GM19438 (cell line): ENCODE data around the gene RPAIN.

Source experiments
- ATAC-seq: cut with Tn5 transposase; IDR thresholded peaks from one replicate; pipeline ENCODE4 v1.9.1; 2021; ENCODE audit warnings: low read depth; ENCODE audit not compliant: unreplicated experiment

RPAIN gene, protein sequence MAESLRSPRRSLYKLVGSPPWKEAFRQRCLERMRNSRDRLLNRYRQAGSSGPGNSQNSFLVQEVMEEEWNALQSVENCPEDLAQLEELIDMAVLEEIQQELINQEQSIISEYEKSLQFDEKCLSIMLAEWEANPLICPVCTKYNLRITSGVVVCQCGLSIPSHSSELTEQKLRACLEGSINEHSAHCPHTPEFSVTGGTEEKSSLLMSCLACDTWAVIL

DNA sequence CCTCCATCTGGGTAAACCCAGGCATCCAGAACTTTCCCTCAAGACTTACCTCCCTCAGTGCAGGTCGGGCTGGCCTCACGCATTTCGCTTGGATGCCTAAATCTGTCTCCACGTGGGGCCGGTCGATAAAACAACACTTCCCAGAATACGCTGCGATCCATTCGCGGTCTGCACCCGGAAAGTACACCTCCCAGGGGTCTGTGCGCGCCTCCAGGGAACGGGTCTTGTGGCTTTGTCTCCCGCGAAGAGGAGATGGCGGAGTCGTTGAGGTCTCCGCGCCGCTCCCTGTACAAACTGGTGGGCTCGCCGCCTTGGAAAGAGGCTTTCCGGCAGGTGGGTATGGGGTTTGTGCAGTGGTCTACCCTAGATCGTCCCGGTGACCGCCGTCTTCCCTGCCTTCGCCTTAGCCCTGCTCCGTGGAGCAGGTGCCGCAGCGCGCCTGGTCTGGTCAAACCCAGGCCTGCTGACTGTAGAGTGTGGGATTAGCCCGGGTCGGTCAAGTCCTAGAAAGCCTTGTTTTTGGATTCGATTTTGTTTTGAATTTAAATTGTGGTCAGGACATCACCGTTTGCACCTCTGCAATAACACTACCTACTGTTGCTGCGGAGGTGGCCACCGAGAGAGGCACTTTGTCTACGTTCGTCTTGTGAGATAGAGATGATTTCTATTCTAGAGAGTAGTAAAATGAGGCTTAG, at the start of gene RPAIN:
Gene RPAIN (plus strand): TSS at position 224 of the 695 bp plus-strand sequence. CDS start 29 bp downstream, at position 253.
- ATAC-seq = peak; percentile 59

- no peak for ATAC-seq
Observed at GRCh38 chr17:5370411-5370810, 49.6 kb upstream of the RPAIN start.

DNA sequence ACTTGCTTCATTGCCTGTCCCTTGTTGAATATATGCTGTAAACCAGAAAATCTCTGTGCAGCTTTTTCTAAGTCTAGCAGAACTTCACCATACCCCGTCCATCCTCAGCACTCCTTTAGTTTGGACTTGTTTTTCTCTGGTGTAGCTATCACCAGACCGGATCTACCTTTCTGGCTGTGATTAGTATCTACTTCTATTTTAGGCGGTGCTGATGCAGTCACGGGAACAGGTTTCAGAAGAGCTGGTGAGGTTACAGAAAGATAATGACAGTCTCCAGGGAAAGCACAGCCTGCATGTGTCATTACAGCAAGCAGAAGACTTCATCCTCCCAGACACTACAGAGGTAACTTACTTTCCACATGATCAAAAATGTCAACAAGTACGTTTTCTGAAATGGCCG, 46.9 kb upstream of the RPAIN start:
- ATAC-seq = peak; percentile 68

GRCh38 chr17:5378566-5379207, 41.3 kb upstream of the RPAIN start:
- no peak for ATAC-seq

DNA sequence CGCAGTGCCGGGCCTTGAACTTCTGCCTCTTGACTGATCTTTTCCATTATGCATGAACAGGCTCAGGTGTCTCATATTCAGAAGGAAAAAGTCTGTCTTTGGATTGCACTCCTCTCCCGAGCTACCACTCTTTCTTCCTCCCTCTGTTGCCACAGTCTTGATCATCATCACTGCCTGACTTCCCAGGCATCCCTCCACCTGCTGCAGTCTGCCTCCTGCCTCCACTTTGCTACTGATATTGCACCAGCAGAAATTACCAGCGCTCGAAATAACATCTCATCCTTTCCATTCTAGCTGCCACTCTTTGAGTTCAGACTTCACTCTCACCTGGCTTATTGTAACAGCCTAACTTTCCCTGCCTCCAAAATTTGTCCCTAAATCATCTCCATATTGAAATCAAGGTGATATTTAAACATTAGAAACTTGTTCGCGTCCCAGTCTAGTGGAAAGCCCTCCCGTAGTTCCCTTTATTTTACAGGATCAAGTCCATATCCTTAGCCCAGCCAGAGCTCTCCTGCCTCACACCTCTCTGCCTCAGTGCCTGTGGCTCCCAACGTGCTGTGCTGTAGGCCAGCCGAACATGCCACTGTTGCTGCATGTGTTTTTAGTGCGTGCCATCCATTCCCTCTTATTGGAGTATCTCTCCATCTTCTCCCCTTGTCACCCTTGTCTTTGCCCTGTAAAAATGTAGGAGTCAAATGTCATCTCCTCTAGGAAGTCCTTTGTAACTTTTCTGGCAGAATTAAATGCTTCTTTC, 40.5 kb upstream of the RPAIN start:
- no peak for ATAC-seq

GRCh38 chr17:5380491-5381135, 39.4 kb upstream of the RPAIN start:
- no peak for ATAC-seq

DNA sequence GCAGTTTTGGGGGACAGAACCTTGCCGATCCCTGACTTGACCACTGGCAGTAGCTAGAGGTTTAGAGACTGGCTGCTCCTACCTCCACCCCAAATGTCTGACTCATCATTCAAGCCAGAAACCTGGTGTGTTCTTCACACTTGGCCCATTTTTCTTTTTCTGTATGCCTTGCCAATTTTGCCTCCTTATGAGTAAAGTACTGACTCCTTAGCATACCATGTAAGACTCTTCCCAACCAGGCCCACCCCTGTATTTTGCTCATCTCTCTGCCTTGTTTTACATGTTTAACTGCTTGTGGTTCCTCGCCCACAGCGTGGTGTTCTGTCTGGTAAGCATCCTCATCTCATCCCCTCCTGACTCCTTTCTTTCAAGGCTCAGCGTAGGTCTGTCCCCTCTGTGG, 38.4 kb upstream of the RPAIN start:
- no peak for ATAC-seq

DNA sequence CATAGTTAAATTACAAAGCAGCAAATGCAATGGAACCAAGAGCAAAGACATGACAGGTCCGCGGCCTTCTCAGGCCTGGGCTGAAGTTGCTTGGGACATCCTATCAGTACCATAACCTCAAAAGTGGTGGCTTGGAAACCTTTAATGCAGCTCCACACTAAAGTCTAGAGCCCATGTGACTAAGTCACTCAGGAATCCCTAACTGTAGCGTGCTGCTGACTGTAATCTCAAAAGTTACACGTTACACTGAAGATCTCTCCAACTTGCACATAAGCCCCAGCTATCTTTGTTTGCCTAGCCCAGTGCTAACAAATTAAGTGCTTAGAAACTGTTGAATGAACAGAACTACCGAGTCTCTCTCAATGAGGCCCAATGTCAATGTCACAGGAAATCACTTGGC, 28.3 kb upstream of the RPAIN start:
- no peak for ATAC-seq

GRCh38 chr17:5396612-5397011, 23.4 kb upstream of the RPAIN start:
- ATAC-seq = no peak

GRCh38 chr17:5399767-5400166, 20.2 kb upstream of the RPAIN start:
- no peak for ATAC-seq

- ATAC-seq = no peak
Observed at GRCh38 chr17:5405400-5405799, 14.6 kb upstream of the RPAIN start.

GRCh38 chr17:5408186-5408585, 11.8 kb upstream of the RPAIN start:
- no peak for ATAC-seq

DNA sequence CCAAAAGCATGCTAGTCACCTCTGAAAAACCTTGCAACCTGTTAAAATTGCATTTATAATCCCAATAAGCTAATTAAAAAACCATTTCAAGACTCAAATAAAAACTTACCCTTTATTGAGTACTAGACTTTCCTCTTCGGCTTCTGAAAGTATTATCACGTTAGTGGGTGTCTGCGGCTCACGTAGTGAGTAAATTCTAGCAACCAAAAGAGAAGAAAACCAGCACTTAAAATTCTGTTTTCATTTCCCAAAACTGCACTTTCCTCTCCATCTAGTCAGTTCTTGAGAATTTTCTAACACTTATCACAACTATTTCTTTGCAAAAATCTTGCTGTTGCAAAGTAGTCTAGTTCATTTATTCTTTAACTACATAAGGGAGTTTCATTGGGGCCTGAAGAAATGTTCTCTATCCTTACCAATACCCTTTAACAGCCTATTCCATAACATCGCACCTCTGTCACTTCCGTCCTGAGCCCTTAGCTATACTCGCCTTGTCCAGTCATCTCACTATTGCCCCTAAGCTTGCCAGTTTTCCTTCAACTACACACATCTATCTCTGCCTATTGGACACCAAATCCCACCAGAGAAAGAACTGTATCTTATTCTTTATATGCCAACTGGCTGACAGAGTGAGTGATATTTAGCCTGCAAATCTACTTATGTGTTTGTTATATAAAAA, 9.2 kb upstream of the RPAIN start:
- ATAC-seq = no peak

GRCh38 chr17:5413682-5414081, 6.3 kb upstream of the RPAIN start:
- no peak for ATAC-seq

DNA sequence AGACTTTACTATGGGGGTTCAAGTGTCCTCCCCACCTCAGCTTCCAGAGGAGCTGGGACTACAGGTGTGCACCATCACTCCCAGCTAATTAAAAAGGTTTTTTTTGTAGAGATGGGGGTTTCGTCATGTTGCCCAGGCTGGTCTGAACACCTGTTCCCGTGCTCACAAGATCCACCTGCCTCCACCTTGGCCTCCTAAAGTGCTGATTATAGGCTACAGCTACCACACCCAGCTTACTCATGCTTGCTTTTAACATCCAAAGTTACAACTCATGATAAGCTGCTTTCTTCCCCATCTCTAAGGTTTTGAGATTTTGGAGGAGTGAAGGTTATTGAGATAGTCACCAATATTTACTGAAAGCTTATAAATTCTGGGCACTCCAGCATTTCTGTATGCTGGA, 3.1 kb upstream of the RPAIN start:
- ATAC-seq = no peak

GRCh38 chr17:5418858-5419355, 1.1 kb upstream of the RPAIN start:
- peak; percentile 38 for ATAC-seq

- ATAC-seq = peak; percentile 85
Observed at GRCh38 chr17:5419356-5419958, 525 bp upstream of the RPAIN start, which contains the start of gene NUP88. NUP88 (minus strand) TSS chr17:5419662; CDS start chr17:5419650, 12 bp downstream.

GRCh38 chr17:5422505-5422904, 2.5 kb downstream of the RPAIN start:
- ATAC-seq = no peak

- ATAC-seq = no peak
Observed at GRCh38 chr17:5424909-5425308, 4.9 kb downstream of the RPAIN start.
